ENCODE measurements around the gene TLK1.

TLK1 gene

GRCh38 chr2:171158036-171158789 lies 2.5 kb downstream of the TLK1 start:
- in situ Hi-C loops (cut with HindIII; ENCODE audit: low sequenced_read_pairs), result loop anchor here (5.0 kb wide), 1 partner anchor 191 kb away; no protein-coding TSS in a partner anchor

GRCh38 chr2:171157109-171157500 lies 3.6 kb downstream of the TLK1 start:
- H3K4me3 ChIP-seq (ENCODE audit: low read depth, low read length), result no peak overlapping the region
- in situ Hi-C loops (cut with HindIII; ENCODE audit: low sequenced_read_pairs), result loop anchor here (5.0 kb wide), 1 partner anchor 190 kb away; no protein-coding TSS in a partner anchor
- no peak for DNase-seq (ENCODE audit: low read depth)
- TF ChIP-seq CTCF (IDR thresholded peaks at IDR 0.05; ENCODE audit: low read depth, low read length, missing control alignments), result no peak

More at GRCh38 chr2:171158036-171158789, 2.5 kb downstream of the TLK1 start:
- TF ChIP-seq CTCF (IDR thresholded peaks at IDR 0.05; ENCODE audit: low read depth, low read length, missing control alignments), result no peak
- DNase-seq (ENCODE audit: low read depth), result no peak
- H3K4me3 ChIP-seq (ENCODE audit: low read depth, low read length), result peak overlapping the region; percentile 88

- in situ Hi-C loops (cut with HindIII; ENCODE audit: low sequenced_read_pairs), result no loop called here
- no peak for DNase-seq (ENCODE audit: low read depth)
- H3K4me3 ChIP-seq (ENCODE audit: low read depth, low read length), result no peak overlapping the region
- no peak for TF ChIP-seq CTCF (IDR thresholded peaks at IDR 0.05; ENCODE audit: low read depth, low read length, missing control alignments)
Measured at GRCh38 chr2:171154348-171154747, 6.3 kb downstream of the TLK1 start.

GRCh38 chr2:171150694-171151285 lies 9.9 kb downstream of the TLK1 start:
- TF ChIP-seq CTCF (IDR thresholded peaks at IDR 0.05; ENCODE audit: low read depth, low read length, missing control alignments), result no peak
- in situ Hi-C loops (cut with HindIII; ENCODE audit: low sequenced_read_pairs), result no loop called here
- no peak overlapping the region for H3K4me3 ChIP-seq (ENCODE audit: low read depth, low read length)
- DNase-seq (ENCODE audit: low read depth), result no peak

- H3K4me3 ChIP-seq (ENCODE audit: low read depth, low read length), result no peak overlapping the region
- TF ChIP-seq CTCF (IDR thresholded peaks at IDR 0.05; ENCODE audit: low read depth, low read length, missing control alignments), result no peak
- DNase-seq (ENCODE audit: low read depth), result no peak
- in situ Hi-C loops (cut with HindIII; ENCODE audit: low sequenced_read_pairs), result no loop called here
Measured at GRCh38 chr2:171149986-171150693, 10.6 kb downstream of the TLK1 start.

GRCh38 chr2:171149171-171149938 lies 11.3 kb downstream of the TLK1 start:
- DNase-seq (ENCODE audit: low read depth), result no peak
- in situ Hi-C loops (cut with HindIII; ENCODE audit: low sequenced_read_pairs), result no loop called here
- no peak for TF ChIP-seq CTCF (IDR thresholded peaks at IDR 0.05; ENCODE audit: low read depth, low read length, missing control alignments)
- H3K4me3 ChIP-seq (ENCODE audit: low read depth, low read length), result no peak overlapping the region
